ENCODE data around the gene CHD2. TPM values are rescaled to one million over a fixed set of nuclear protein-coding genes. Genes with fewer than 3 reads are reported as not detected.
A peak's percentile ranks its signal among the peaks of the same experiment; 100 is the strongest.

CHD2 gene
- total RNA-seq, 1 donor from 2014 or later: 67.0 TPM

DNA sequence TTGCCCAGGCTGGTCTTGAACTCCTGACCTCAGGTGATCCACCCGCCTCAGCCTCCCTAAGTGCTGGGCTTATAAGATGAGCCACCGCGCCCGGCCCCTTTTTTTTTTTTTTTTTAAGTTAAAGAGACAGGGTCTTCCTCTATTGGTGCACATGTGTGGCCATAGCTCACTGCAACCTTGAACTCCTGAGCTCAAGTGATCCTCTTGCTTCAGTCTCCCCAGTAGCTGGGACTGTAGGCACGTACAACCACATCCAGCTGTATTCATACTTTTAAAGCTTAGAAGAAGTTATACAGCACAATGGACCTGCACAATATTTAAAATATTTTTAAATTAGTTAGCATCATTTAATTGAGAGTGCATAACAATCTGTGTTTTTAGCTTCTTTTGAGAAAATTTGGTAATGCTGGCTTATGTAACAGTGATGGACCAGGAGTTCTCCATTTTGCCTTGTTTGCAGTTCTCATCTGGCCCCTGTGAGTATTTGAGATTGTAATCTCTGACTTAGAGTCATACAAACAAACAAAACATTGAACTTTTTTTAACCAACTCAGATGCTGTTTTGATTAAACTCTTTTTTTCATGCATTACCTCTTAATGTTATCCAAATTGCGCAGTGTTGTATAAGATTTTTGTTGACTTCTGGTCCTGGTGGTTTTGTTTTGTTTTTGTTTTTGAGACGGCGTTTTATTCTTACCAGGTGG lies 33.0 kb downstream of the CHD2 start:
- no peak for DNase-seq

DNA sequence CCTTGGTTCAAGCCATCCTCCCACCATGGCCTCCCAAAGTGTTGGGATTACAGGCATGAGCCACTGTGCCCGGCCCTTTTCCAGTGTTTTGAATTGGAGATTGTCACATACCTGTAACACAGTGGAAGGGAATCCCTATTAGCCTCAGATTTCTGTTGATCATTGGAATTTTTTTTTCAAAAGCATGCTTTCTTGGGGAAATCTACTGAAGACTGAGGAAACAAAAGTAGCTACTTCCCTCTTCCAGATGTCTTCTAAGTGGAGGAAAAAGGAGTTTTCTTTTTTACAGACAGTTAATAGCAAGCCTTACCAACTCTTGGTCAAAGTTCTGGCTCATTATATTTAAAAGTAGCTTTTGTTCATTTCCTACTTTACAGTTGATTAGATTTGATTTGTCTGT lies 33.7 kb downstream of the CHD2 start:
- no peak for DNase-seq

GRCh38 chr15:92934716-92935115 lies 34.6 kb downstream of the CHD2 start:
- no peak for DNase-seq

GRCh38 chr15:92936138-92936537 lies 36.0 kb downstream of the CHD2 start:
- no peak for DNase-seq

DNA sequence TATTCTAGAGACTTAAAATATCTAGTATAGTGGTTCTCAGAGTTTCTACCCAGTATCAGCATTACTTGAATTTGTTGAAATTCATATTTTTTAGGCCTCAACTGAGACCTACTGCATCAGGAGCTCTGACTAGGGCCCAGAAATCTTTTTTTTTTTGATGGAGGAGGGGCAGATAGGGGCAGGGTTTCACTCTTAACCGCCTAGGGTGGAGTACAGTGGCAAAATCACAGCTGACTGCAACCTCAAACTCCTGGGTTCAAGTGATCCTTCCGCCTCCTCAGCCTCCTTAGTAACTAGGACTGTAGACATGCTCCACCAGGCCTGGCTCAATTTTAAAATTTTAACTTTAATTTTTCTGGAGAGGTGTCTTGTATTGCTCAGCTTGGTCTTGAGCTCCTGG lies 36.6 kb downstream of the CHD2 start:
- no peak for DNase-seq

GRCh38 chr15:92937901-92938300 lies 37.8 kb downstream of the CHD2 start:
- no peak for DNase-seq

GRCh38 chr15:92938387-92938786 lies 38.3 kb downstream of the CHD2 start:
- no peak for DNase-seq

DNA sequence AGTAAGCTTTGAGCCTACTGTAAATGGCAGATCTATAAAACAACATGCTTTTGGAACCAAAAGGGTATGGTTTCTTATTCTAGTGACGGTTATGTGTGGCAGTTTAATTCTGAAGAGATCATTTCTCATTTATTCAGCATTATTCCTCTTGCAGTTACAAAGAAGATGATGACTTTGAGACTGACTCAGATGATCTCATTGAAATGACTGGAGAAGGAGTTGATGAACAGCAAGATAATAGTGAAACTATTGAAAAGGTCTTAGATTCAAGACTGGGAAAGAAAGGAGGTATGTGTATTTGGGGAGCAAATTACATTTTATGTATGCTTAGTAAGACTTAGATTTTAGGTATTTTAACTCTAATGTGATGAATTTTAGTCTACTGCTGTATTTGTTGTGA lies 41.5 kb downstream of the CHD2 start:
- no peak for DNase-seq

DNA sequence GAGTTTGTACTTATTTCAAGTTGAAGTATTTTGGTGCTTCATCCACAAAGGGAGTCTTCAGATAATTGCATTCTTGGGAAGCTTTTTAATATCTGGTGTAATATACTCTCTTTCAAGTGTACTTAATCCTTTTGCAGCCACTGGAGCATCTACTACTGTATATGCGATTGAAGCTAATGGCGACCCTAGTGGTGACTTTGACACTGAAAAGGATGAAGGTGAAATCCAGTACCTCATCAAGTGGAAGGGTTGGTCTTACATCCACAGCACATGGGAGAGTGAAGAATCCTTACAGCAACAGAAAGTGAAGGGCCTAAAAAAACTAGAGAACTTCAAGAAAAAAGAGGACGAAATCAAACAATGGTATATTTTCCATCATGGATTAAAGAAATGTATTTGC lies 42.6 kb downstream of the CHD2 start:
- no peak for DNase-seq

GRCh38 chr15:92943581-92943980 lies 43.5 kb downstream of the CHD2 start:
- no peak for DNase-seq

GRCh38 chr15:92944946-92945521 lies 44.9 kb downstream of the CHD2 start:
- no peak for DNase-seq

DNA sequence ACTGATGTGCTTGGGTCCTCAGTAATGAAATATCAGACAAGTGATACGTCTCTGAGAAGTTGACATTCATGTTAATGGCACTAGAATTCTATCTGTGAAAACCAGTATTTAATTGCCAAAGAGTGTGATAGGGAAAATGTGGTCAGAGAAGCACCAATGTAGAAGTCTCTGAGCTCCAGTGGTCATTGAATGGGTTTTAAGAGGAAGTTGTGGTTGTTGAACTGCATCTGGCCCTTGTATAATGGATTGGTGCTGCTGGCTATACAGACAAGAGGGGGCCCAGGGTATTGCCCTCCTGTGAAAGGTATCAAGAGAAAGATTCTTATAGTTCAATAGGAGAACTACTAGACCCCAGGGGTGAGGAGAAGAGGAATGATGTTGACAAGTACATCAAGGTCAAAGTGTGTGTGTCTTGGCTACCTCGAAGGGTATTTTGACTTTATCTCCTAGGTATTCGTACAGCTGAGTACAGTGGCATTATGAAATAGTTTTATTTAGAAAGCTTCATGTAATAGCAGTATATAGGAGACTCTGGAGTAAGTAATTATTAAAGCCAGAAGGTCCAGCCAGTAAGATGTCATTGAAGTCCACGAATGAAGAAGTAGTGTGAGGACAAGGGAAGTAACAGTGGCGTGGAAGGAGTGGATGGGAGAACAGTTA lies 47.1 kb downstream of the CHD2 start:
- DNase-seq: no peak

- no peak for DNase-seq
Measured at GRCh38 chr15:92949604-92950249, 49.6 kb downstream of the CHD2 start.

DNA sequence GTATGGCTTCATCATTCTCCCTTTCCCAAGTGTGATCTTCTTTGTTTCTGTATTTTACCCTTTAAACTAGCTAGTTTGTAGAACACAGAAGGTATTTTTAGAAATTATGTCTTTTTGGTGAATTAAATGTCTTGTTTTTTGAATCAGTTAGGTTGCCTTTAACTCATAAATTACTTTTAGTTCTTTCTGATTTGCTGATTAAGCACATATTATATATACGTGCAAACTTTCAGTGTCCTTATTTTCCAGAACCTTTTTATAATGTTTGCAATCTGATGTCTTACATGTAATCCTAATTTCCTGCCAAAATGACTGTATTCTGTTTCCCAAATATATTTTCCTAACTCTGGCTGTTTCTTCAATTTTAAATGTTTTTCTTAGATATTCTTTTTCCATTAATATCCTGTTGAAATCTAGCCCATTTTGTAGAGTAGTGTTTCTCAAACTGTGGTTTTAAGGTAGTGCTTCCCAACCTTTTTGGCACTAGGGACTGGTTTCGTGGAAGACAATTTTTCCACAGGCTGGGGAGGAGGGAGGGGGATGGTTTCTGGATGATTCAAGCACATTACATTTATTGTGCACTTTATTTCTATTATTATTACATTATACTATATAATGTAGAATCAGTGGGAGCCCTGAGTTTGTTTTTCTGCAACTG lies 51.8 kb downstream of the CHD2 start:
- no peak for DNase-seq

DNA sequence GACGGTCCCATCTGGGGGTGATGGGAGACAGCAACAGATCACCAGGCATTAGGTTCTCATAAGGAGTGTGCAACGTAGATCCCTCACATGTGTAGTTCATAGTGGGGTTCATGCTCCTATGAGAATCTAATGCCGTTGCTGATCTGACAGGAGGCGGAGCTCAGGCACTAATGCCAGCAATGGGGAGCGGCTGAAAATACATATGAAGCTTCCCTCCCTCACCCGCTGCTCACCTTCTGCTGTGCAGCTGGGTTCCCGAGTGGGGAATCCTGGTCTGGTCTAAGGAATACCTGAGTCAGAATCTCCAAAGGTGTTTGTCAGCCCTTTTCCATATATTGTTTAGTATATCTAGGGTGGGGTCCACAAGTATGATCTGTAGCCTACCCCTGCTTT lies 52.3 kb downstream of the CHD2 start:
- DNase-seq: no peak

- DNase-seq: no peak
Measured at GRCh38 chr15:92953566-92953965, 53.4 kb downstream of the CHD2 start.

- DNase-seq: no peak
Measured at GRCh38 chr15:92954002-92954401, 53.9 kb downstream of the CHD2 start.

DNA sequence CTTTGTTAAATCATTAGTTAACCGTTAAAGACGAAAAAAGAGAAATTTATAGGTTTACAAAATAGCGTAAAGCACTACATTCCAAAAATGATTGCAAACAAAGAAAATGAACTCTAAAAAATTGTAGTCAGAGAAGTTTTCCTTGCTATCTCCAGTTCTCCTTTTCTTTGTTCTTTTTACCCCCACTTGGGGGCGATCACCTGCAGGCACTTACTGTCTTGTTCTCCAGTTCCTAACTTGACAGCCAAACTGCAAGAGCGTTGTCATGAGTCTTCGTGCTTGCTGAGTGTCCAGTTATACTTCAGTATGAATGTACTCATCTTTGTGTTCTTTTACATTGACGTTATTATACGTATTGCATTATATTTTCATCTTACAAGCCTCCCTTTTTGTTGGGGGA lies 54.5 kb downstream of the CHD2 start:
- DNase-seq: peak; percentile 19

DNA sequence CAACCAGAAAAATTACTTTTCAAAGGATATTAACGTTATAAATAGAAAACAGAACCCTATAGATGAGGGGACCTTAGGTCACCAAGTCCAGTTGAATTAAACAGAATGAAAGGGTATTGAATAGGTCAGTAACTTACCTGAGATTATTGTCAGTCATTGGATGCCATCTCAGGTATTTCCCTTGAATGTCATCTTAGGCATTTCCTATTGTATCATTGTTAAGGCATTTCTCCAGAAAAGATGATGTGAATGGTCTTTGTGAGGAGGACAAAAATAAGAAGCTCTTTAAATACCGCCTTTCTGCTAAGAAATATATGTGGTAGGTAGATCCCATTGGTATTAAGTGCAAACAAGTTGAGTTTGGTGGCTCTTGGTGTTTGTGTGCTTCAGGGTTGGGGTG lies 55.6 kb downstream of the CHD2 start:
- no peak for DNase-seq

DNA sequence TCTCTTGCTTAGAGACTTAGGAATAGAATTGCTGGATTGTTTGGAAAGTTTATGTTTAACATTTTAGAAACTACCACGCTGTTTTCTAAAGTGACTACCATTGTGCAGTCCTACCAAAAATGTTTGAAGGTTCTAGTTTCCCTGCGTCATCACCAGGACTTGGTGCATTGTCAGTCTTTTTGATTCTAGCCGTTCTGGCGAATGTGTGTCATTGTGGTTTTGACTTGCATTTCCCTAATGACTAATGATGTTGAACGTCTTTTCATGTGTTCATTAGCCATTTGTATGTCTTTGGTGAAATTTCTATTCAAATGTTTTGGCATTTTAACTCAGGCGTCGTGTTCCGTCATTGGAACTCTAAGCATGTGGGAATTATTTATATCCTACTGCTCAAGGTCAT lies 58.0 kb downstream of the CHD2 start:
- no peak for DNase-seq

- no peak for DNase-seq
Measured at GRCh38 chr15:92959219-92959618, 59.1 kb downstream of the CHD2 start.

GRCh38 chr15:92960996-92961681 lies 61.0 kb downstream of the CHD2 start:
- no peak for DNase-seq

DNA sequence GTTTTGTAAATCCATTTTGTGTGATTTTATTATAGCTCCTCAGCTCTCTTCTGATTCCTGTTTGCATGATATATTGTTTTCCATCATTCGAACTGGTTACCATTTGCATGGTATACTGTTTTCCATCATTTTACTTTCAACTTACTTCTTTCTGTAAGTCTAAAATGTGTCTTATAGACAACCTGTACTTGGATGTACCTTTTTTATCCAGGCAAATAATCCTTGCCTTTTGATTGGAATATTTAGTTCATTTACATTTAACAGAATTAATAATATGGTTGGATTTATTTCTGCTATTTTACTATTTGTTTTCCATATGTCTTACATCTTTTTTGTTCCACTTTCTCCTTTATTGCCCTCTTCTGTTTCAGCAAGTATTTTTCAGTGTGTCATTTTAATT lies 62.8 kb downstream of the CHD2 start:
- DNase-seq: no peak
